Effector CD8-positive, alpha-beta T cell (primary cell): ENCODE measurements around the gene CD163L1.
A peak's percentile ranks its signal among the peaks of the same experiment; 100 is the strongest.
"Not testable (repeated sequence)": the region's sequence is repeated elsewhere in the genome, so short reads cannot be mapped to it uniquely, and the experiment has no call there.

ENCODE experiments used
- DNase-seq: peaks from one replicate; lab custom pipeline; 2025; lab: John Stamatoyannopoulos, UW
- total RNA-seq, 4 experiments: gene quantifications; one replicate each; lab custom pipeline; 2026; lab: John Stamatoyannopoulos, UW

CD163L1 gene
- 0 to 0.62 (median 0.06) reads per million in 4 experiments for total RNA-seq

DNA sequence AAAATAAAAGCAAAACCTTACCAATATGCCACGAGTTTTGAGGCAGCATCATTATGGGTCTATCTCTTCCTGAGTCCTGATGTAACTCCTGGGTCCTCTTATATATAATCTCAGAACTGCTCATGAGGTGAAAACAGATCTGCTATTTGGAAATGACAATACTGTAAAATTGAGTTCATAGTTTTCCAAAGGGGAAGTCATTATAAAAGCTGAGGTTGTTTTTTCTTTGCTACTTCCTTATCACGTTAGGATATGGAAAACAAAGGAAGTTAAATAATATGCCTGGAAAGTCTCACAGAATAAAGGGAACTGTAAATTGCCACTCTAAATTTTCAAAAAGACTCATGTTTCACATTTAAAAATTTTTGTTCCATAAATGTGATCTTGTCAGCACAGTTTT, at the start of gene CD163L1:
Gene CD163L1 (minus strand): TSS at position 78 of the 400 bp plus-strand sequence. CDS start 26 bp downstream, at position 52.
- no peak for DNase-seq

- no peak for DNase-seq
Observed at GRCh38 chr12:7493006-7493405, 49.1 kb upstream of the CD163L1 start.

DNA sequence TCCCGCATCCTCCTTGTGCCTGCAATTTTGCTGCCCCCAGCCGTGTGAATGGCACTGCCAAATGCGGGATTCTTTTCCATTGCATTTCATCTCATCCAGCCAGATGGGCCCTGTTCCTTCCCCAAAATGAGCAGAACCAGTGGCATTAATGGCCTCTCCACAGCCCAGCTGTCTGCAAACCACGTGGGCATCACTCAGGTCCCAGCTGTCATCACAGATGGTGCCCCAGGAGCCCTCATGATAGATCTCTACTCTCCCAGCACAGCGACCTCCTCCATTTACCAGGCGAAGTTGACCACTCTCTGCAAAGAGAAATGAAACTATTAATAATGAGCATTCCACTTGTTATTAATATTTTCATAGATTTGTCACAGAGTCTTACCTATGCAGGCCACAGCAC, 42.6 kb upstream of the CD163L1 start:
- no peak for DNase-seq

- no peak for DNase-seq
Observed at GRCh38 chr12:7485095-7485494, 41.1 kb upstream of the CD163L1 start.

DNA sequence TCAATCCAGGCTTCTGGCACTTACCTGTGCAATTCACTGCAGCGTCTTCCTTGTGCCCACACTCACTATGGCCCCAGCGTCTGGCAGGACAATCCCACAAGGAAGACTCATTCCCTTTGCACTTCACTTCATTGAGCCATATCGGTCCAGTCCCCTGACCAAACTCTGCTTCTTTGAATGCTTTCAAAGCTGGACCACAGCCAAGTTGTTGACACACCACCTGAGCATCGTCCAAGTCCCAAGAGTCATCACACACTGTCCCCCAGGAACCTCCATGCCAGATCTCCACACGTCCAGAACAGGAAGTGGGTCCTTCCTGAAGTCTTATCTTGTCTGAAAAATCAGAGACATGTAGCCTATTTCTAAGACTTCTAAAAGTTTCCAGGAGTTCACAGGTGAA, 39.4 kb upstream of the CD163L1 start:
- DNase-seq = no peak

DNA sequence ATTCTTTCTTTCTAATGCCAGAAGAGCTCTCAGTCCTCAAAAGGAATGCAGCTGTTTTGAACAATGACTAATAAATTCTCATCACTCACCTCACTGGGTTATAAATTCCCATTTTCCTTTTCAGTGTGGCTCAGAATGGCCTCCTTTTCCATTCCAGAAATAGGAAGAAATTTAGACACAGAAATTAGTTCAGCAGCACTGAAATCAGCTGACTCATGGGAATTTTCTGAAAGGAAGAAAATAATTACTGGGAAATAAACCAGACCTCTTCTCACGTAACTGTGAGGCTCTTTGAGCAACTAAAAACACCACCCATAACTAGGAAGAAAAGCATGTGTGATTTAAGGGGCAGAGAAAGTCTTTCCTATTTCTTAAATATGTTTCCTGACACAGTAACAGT, 35.8 kb upstream of the CD163L1 start:
- no peak for DNase-seq

GRCh38 chr12:7472060-7472459, 28.1 kb upstream of the CD163L1 start:
- no peak for DNase-seq

GRCh38 chr12:7460375-7461259, 16.7 kb upstream of the CD163L1 start:
- peak; percentile 5 for DNase-seq

- DNase-seq = no peak
Observed at GRCh38 chr12:7459973-7460372, 16.0 kb upstream of the CD163L1 start.

GRCh38 chr12:7451756-7452155, 7.8 kb upstream of the CD163L1 start:
- DNase-seq = no peak

DNA sequence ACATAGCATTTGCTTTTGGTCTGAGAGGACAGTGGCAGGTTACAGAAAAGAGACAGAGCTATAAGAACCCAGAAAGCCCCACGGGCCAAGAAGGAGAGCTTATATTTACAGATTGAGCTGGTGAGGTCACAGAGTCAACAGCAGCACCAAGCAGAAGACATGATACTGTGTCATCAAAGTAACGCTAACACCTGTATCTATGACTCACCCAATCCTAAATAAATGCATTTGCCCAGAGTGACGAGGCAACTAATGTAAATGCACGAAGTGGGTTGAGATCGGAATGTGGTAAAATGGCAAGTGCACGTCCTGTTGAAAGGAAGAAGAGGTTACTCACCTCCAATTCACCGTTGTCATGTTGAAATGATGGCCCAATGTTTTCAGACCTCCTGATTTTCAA, 6.7 kb upstream of the CD163L1 start:
- DNase-seq = no peak

DNA sequence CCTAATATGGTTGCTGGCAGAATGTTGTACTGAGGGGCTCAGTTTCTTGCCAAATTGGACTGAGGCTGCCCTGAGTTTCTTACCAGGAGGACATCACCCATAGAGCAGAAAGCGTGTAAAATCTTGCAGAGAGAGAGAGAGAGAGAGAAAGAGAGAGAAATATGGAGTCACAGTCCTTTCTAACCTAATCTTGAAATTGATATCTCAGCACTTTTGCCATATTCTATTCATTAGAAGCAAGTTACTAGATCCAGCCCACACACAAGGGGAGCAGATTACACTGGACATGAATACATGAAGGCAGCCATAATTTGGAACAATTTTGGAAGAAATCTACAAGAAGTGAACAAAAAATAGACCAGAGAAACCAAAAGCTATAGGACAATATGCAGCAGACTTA, 4.1 kb upstream of the CD163L1 start:
- DNase-seq = no peak

GRCh38 chr12:7444537-7444936, 584 bp upstream of the CD163L1 start:
- DNase-seq = no peak

DNA sequence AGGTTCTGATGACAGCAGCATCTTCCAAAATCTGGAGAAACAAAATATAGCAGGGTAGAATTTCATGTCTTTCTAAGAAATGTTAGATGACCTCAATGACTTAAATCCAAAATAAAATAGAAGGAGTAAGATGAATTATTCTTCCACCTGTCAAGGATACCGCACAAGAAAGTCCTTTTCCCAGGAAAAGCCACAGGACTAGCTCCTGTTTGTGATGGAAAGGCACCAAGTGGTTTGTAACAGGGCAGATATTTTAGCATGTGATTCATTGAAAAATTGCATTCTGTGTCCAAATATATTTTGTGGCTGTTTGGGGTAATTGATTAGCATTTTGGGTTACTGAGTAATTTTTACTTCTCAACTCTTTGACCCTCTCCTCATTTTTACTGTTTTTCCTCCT, 2.7 kb downstream of the CD163L1 start:
- DNase-seq = no peak

GRCh38 chr12:7439579-7440505, 4.1 kb downstream of the CD163L1 start:
- no peak for DNase-seq

GRCh38 chr12:7438291-7438995, 5.5 kb downstream of the CD163L1 start:
- DNase-seq = not testable (repeated sequence)

GRCh38 chr12:7437494-7437893, 6.5 kb downstream of the CD163L1 start:
- DNase-seq = not testable (repeated sequence)

DNA sequence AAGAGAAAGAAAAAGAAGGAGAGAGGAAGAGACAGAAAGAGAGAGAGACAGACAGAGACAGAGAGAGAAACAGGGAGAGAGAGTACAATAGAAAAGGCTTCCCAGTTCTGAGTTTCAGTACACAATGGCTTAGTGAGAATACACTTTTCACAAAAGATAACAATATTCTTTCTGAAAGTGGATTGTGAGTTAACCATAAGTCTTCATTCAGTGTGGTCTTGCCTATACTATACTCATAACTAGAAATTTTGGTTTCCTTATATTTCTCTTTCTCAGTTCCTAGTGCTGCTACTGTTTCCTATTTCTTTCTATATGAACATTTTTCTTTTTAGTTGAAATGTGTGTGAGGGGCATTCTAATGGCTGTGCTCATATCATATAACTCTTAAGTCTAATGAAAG, 9.3 kb downstream of the CD163L1 start:
- DNase-seq = no peak

- no peak for DNase-seq
Observed at GRCh38 chr12:7433276-7433822, 10.6 kb downstream of the CD163L1 start.

- DNase-seq = no peak
Observed at GRCh38 chr12:7431993-7432685, 11.8 kb downstream of the CD163L1 start.

- no peak for DNase-seq
Observed at GRCh38 chr12:7411343-7411742, 32.6 kb downstream of the CD163L1 start.
